ENCODE data around the gene MYBPC1.

GRCh38 chr12:101680240-101680639 is 85.5 kb downstream of the MYBPC1 start:
- TF ChIP-seq CTCF (IDR thresholded peaks at IDR 0.05) (no peak), ZFX (IDR thresholded peaks at IDR 0.05; ENCODE audit: borderline replicate concordance) (no peak)
